C4-2B (cell line): ENCODE data around the gene ARID4A.

Experiments used
- CTCF ChIP-seq: fragments of 450-650 bp; conservative IDR thresholded peaks from 2 replicates; pipeline ENCODE4 v1.5.1; 2017; ENCODE audit warnings: mild to moderate bottlenecking
- ZFX ChIP-seq: fragments of 450-650 bp; IDR thresholded peaks from 2 replicates; pipeline ENCODE4 v1.6.1; 2017

DNA sequence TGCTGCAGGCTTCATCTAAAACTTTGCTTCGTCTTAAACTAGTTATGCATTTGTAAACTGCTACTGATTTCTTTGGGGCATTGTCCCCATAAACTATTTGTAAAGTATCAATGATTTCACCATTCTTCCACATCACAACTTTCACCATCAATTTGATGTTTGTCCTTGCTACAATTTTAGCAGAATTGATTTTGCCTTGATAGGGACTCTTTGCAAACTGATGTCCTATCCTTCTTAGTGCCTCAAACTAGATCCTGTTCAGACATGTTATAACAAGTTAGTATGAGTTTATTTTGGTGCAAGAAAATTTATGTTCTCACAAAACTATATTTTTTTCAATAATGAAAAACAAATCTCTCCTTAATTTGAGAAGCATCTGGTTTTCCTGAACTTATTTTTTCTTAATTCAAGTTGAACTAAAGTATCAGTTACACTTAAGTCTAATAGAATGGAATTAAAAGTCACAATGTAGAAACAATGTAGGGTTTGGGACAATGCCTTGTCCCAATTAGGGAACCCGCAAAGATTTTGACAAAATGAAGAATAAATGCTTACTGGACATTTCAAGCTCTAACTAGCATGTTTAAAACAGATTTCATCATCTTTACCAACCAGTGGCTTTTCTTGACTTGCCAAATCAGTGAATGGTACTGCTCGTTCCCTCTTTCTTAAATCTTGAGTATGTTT is 10.1 kb upstream of the ARID4A start:
- TF ChIP-seq CTCF (no peak), ZFX (no peak)
